GM19240 (cell line): ENCODE data around the gene NENF.
"Not testable (repeated sequence)": the region's sequence is repeated elsewhere in the genome, so short reads cannot be mapped to it uniquely, and the experiment has no call there.

Experiments
- DNase-seq: peaks from one replicate; pipeline ENCODE4 v3.0.0; 2011; ENCODE audit warnings: low spot score; ENCODE audit not compliant: insufficient read length

The NENF gene

GRCh38 chr1:212432661-212433576, at the start of gene NENF:
Gene NENF, plus strand, starts transcription at chr1:212432920. Its CDS starts 24 bp downstream, at chr1:212432944.
- DNase-seq = peak; percentile 93

- no peak for DNase-seq
Observed at GRCh38 chr1:212386029-212386428, 46.7 kb upstream of the NENF start.

- no peak for DNase-seq
Observed at GRCh38 chr1:212388985-212389716, 43.6 kb upstream of the NENF start.

DNA sequence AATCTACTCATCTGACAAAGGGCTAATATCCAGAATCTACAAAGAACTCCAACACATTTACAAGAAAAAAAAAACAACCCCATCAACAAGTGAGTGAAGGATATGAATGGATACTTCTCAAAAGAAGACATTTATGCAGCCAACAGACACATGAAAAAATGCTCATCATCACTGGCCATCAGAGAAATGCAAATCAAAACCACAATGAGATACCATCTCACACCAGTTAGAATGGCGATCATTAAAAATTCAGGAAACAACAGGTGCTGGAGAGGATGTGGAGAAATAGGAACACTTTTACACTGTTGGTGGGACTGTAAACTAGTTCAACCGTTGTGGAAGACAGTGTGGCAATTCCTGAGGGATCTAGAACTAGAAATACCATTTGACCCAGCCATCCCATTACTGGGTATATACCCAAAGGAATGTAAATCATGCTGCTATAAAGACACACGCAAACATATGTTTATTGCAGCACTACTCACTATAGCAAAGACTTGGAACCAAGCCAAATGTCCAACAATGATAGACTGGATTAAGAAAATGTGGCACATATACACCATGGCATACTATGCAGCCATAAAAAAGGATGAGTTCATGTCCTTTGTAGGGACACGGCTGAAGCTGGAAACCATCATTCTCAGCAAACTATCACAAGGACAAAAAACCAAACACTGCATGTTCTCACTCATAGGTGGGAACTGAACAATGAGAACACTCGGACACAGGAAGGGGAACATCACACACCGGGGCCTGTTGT, 36.9 kb upstream of the NENF start:
- DNase-seq = not testable (repeated sequence)

- no peak for DNase-seq
Observed at GRCh38 chr1:212396638-212397037, 36.1 kb upstream of the NENF start.

GRCh38 chr1:212397171-212397570, 35.5 kb upstream of the NENF start:
- no peak for DNase-seq

DNA sequence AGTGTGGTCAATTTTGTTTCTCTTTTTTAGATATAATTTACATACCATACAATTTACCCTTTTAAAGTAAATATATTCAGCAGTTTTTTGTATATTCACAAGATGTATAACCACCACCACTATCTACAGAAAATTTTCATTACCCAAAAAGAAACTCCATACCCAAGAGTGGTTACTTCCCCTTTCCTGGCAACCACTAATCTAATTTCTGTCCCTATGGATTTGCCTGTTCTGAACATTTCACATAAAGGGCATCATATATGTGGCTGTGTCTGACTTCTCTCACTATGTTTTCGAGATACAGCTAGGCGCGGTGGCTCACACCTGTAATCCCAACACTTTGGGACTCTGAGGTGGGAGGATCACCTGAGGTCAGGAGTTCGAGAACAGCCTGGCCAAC, 31.7 kb upstream of the NENF start:
- DNase-seq = no peak

GRCh38 chr1:212401838-212402582, 30.7 kb upstream of the NENF start:
- DNase-seq = no peak

DNA sequence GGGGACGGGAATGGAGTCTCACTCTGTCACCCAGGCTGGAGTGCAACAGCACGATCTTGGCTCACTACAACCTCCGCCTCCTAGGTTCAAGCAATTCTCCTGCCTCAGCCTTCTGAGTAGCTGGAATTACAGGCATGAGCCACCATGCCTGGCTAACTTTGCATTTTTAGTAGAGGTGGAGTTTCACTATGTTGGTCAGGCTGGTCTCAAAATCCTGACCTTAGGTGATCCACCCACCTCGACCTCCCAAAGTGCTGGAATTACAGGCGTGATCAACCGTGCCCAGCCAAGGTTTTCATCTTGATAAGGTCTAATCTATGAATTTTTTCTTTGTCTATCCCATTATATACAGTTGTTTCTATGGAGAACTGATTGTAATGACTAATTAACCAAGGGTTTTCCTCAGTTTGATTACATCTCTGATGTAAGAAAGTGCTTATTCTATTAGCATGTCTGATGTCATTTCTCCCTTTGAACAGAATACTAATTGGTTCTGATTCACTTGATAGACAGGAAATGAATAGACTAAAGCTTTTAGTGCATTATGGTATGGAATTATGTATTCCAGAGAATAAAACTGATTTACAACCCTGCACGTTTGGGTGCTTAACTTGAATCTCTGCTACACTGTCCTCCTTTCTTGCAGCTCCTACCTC, 29.9 kb upstream of the NENF start:
- no peak for DNase-seq

DNA sequence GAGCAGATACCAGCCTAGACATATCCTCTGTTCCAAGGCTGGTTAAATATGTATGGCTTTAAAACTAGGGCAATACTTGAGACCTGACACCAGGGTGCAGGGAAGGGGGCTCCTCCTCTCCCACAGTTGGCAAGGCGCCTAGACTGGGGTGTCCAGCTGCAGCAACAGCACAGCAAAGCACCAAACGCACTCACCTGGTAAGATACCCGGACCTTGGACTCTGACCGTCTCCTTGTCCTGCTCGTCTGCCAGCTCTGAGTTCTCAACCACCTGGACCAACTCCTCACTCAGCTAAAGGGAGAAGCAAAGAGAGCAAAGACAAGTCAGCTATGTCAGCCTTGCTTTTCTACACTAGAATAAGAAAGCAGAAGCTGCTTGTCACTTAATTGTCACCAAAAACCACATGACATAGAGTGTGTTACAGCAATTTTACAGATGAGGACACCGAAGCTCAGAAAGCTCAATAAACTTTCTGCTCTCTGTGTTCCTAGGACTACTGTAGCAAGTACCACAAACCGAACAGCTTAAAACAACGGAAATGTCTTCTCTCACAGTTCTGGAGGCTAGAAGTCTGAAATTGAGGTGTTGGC, 22.4 kb upstream of the NENF start:
- no peak for DNase-seq

DNA sequence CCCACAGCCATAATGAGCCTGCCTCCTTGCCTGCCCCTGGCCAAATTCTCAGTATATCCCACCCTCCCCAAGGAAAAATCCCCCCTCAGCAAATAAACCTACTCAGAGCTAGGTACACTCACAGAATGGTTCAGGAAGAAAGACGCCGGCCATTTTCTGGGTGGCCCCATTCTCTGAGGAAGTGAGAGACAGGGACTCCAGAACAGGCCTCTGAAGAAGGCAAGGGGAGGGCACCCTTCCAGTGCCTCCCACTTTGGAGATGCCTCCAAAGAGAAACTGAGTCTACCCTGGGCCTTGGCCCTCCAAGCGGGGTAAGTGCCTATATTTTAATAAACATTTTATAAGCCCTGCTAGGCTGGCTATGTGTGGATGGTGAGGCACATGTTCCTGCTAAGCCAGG, 20.3 kb upstream of the NENF start:
- DNase-seq = no peak

DNA sequence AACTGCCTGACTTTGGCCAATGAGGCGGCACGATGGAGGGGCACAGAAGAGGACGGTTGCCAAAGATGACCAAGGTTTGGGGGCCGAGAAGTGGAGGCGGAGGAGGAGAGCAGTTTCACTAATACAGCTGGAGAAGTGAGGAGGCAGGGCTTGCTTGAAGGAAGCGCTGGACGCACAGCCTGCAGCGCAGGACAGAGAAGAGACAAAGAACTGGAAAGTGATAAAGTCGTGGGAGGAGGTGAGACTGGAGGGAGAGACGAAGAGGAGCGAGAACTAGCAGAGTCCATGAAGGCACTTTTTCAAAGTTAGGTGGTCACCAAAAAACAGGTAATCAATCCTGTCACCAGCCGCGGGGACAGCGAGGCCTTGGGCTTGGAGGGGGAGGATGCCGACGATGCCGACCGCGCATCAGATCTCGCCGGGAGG, 18.8 kb upstream of the NENF start:
- DNase-seq = no peak

- DNase-seq = peak; percentile 94
Observed at GRCh38 chr1:212414328-212415106, 18.2 kb upstream of the NENF start, which contains the start of gene PACC1. Gene PACC1, minus strand, starts transcription at chr1:212414886. Its CDS starts 129 bp downstream, at chr1:212414757.

DNA sequence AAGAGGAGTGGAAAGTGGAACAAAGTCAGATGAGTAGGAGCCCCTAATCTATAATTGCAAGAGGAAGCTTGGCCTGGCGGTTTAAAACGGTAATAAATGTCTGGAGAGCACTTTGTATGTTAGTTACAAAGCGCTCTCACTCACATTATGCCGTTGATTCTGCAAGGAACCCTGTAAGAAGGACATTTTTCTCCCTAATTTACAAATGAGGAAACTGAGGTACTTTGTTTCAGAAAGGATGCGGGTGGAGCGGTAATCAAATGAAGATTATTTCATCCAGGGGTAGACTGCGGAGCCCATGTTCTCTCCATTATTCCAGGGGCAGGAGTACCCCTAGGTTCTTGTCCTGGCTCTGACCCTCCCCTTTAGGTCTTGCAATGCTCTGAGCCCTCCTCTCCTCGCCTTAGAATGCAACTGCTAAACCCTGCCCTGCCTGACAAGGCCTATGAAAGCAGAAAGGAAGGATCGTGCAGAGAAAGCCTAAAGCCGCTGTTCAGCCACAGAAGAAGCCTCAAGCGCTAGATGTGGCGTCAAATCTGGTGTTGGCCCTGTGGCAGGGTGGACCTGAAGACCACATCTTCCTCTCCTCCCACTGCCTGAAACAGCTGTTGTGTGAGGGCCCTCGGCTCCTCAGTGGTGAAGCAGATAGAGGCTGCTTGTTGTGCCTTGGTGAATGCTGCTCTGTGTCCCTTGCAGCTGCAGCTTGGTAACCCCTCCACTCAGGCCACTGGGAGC, 17.4 kb upstream of the NENF start:
- no peak for DNase-seq

DNA sequence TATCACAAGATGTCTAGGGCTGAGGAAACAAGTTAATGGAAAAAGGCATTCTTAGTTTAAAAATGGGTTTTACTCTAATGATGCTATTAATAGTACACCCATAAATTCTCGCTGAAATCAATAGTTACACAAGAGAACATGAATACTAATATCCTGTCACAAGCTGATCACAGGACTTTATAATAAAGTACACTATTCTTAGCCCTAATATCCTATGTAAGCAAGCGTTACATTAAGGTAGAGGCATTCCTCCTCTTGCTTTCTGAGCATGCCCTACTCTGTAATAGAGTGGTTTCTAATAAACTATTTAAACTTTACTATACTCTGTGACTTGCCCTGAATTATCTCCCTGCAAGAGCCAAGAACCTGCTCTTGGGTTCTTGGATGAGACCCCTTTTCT, 11.6 kb upstream of the NENF start:
- DNase-seq = no peak

DNA sequence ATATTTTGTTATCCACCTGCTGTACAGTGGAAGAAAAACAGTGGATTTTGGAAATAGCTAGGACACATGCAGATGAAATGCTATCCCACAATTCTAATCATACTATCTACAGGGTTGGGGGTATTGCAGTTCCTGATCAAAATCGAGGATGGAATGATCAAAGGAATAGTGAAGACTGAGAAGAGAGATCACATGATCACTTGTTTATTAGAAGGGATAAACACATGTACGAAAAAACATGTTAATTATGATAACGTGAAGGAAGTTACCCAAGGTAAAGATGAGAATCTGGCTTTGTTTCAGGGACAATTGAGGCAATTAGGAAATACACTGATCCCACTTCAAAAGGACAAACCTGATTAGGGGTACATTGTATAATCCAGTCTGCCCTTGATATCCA, 8.8 kb upstream of the NENF start:
- DNase-seq = no peak

DNA sequence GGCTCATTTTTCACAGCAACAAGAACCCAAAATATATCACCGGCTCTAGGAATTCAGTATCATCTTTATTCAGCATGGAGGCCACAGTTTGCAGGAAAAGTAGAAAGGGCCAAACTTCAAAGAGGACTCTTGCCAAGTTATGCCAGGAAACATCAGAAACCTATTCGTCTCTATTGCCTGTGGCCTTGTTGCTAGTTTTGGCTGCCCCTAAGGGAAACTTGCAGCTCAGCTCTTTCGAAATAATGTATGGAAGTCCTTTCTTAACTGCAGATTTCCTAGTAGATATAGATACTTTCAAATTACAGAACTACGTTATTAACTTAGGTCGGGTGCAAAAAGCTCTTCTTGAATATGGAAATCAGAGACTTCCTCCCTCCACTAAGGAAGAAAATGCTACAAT, 4.2 kb upstream of the NENF start:
- no peak for DNase-seq

DNA sequence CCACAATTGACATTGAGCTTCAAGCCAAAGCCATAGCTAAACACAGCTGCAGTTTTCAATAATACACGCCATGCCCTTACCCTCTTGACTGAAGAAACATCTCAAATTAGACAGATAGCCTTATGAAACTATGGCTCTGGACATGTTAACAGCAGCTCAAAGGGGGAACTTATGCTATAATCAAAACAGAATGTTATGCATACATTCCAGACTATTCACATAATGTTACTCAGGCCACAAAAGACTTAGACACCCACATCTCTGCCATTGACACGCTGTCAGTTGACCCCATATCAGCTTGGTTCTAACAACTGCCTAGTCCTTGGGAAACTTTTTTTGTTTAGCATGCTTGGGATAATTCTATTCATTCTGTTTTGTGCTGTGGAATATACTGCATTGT, 2.3 kb upstream of the NENF start:
- no peak for DNase-seq

DNA sequence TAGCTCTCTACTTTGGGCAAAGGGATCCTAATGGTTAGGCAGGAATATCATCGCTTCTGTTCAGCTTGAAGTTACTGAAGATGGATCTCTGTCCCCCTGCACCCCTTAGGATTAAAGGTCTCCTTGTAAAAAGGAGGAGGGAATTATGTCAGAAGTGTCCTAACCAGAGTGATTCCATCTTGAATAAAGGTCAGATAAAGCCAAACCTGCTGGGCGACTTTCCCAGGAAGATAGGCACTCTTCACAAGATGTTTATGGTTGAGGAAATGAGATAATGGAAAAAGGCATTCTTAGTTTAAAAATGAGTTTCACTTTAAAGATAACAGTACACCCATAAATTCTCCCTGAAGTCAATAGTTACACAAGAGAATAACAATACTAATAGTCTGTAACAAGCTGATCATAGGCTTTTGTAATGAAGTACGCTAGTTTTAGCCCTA, 1.7 kb upstream of the NENF start:
- no peak for DNase-seq
